GM21367 (cell line): ENCODE results near the gene AP3B1.

Experiments
- ATAC-seq: cut with Tn5 transposase; IDR thresholded peaks from one replicate; pipeline ENCODE4 v1.9.1; 2021; ENCODE audit not compliant: unreplicated experiment

AP3B1 gene

GRCh38 chr5:78006449-78006848, 288.0 kb downstream of the AP3B1 start:
- no peak for ATAC-seq

GRCh38 chr5:78005021-78005785, 289.3 kb downstream of the AP3B1 start:
- no peak for ATAC-seq

DNA sequence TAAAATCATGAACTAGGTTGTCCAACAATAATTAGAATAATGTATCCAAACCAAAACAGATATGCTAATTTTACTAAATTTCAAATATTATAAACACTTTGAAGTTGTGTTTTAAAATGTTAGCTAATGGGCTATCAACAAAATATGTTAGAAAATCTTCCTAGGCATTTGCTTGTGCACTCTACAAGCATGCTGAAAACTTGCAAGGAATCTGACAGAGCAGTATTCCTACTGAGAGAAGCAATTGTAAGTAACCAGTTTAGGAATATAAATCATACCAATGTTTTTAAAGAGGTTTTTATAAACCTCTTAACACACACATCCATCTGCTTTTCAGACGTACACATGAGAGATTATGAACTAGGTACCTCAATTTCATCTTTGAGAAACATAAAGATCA, 289.9 kb downstream of the AP3B1 start:
- no peak for ATAC-seq

DNA sequence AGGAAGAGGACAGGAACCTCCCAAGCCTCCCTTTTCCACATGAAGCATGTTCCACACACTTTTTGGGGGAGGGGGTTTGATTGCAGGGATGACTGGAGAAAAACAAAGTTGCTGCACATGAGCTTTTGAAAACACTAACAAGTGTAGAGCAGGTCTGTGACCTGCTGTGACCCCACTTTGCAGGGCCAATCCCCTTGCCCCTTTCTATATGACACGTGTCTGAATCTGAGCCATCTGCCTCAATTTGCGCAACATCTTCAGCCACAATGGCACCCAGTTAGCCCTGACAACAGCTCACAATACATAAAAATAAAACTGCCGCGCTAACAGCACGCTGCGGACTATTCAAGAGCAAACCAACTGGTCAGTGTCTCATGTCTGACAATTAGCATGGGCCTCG, 290.6 kb downstream of the AP3B1 start:
- no peak for ATAC-seq

- ATAC-seq: no peak
These were observed 291.0 kb downstream of the AP3B1 start for GRCh38 chr5:78003450-78003849.

DNA sequence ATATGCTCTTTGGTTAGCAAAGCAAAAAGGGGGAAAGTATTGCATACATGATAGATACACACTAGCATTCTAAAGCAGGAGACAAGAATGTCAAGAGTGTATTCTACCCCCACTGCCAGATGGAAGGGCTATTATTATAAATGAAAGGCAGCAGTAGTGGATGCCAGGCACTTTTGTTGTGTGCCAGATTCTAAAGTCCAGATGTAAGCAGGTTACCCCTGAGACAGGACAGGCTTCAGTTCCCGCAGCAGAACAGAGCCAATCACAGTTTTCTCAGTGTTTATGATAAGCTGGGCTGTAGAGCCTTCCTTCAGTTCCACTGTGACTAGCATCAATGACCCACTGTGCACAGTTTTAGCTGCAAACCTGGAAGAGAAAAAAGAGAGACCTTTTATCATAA, 291.8 kb downstream of the AP3B1 start:
- no peak for ATAC-seq

GRCh38 chr5:78001197-78001596, 293.3 kb downstream of the AP3B1 start:
- no peak for ATAC-seq

DNA sequence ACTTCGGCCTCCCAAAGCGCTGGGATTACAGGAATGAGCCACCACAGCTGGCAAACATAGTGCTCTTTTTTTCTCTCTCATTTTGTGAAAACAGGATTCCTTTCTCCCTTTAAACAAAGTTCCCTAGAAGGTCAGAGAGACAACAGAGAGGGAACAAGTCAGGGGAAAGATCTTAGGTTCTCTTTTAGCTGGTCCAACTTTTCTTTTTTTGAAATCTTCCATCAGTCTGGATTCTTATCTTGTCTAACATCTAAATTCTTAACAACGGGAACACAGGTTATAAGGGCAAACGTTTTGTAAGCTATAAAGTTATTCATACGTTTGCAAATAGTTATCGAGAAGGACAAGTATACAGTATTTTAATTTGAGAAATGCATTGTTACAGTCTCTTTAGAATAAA, 294.3 kb downstream of the AP3B1 start:
- no peak for ATAC-seq

GRCh38 chr5:77999399-77999798, 295.1 kb downstream of the AP3B1 start:
- no peak for ATAC-seq

GRCh38 chr5:77996943-77997342, 297.6 kb downstream of the AP3B1 start:
- no peak for ATAC-seq

DNA sequence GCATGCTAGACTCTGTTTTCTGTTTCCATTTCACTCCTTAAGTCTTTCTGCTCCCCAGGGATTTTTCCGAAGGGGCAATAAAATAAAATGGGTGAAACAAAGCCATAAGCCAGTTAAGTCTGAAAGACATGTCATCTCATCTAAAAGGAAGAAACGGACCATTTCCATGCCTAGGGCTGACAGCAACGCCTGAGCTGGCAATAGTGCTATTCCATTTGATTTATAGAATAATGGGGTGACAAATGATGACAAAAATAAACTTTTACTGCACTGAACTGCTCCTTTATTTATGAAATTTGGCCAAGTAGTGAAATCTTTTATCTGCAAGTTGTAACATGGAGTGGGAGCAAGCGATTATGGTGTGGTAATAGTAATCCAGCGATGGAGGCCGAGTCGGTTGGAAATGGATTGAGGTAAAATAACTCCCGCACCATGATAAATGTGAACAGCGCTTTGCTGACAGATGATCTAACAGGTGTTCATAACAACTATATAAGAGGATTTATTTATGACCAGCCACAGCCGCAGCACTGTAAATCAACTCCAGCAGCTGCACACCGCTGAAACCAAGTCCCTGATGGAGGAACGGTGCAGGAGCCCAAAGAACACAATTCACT, 298.6 kb downstream of the AP3B1 start:
- ATAC-seq: no peak

DNA sequence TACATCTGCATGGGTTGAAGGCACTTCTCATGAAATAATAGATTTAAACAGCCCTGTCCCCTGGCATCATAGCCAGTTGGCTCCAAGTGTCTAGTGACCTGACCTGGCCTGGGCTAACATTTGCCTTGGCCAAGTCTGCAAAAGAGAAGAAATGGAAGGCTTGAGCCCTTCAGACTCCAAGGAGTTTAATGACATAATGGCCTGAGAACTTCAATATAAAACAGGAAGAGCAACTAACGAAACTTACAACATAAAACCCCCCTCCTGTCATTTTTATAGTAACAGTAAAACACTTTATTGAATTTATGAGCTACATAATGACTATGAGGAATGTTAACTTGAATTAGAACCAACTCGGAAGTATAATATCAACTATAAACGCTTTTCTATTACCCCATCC, 299.6 kb downstream of the AP3B1 start:
- no peak for ATAC-seq

GRCh38 chr5:77993855-77994318, 300.6 kb downstream of the AP3B1 start:
- ATAC-seq: no peak

GRCh38 chr5:77993141-77993854, 301.2 kb downstream of the AP3B1 start:
- ATAC-seq: no peak

DNA sequence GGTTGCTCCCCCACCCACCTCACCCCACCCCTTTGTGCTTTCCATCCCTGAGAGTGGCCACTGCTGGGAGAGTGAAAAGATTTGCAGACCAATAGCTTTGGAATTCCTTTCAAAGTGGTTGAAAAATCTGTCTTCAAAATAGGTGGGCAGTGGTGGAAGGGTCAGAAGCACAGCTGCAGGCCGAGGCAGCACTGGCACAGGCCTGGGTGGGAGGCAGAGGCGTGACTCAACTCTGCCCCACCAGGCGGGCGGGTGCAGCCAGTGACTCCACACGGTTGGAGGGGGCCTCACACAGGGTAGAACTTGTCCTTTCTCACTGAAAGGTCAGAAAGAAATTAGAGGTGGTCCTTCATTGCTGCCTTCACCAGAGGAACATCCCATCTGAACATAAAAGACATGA, 303.4 kb downstream of the AP3B1 start:
- no peak for ATAC-seq

DNA sequence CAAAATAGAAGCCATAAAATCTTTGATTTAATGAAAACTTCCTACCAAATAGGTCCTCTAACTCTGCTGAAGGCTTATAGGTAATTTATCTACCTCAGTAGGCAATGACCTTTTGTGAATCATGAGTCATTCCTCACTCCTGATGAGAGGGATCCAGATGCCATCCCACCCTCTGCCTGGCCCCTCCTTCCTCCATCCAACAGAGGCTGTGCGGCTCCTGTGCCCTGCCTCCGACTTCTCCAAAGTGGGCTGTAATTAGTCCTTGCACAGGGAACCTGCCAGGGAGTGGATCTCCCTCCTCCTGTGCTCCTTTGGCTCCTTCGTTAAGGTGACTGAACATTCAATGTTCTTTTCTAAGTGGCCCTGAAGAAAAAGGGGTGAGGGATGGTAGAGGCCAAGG, 304.5 kb downstream of the AP3B1 start:
- ATAC-seq: no peak

DNA sequence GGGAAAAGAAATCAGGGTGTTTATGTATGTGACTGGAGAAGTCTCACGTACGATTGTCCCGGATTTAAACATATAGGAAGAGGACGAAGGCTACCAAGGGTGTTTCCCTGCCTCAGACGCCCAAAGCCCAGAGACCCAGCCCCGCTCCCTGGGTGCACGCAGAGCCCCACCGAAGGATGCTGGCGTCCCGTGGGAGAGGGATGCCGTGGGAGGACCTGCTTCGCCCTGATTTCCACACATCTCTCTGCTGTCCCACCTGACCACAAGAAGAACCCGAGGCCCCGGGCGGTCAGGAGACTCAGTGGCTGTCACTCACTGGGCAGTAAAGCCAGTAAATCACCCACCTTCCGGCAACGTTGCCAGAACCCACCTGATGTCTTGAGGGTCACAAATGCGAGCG, 306.5 kb downstream of the AP3B1 start:
- no peak for ATAC-seq

DNA sequence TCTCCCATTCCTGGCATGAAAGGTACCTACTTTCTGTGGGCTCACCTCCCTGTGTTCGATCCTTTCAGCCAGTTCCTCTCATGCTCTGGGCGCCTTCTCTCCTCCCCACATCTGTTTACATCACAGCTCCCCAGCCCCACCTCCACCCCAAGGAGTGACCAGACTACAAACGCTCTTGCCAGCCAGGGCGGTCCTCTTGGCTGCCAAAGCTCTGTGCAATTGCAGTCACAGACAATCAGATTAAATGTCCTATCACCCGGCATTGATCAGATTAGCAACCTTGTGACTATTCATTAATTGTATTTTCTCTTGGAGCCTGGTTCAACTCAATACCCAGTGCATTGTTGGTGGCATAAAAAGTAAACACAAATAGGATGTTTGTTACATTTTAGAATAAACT, 307.2 kb downstream of the AP3B1 start:
- no peak for ATAC-seq

GRCh38 chr5:77986261-77986660, 308.2 kb downstream of the AP3B1 start:
- no peak for ATAC-seq

DNA sequence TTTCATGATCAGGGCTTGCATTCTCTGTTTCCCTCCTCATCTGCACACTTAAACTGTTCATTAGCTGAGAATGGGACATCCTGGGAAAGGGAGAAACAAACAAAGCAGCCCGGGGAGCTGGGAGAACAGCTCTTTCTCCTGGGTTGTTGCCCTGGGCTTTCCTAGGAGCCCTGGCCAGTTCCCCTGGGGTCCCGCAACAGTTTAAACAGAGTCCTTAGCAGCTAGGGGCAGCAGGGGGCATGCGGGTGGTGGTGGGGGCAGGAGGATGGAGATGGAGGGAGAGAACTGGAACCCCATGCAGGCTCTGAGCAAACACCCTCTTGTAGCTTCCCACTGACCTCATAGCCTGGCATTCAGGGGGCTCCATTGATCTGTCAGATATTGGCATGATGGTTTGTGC, 309.3 kb downstream of the AP3B1 start:
- no peak for ATAC-seq

DNA sequence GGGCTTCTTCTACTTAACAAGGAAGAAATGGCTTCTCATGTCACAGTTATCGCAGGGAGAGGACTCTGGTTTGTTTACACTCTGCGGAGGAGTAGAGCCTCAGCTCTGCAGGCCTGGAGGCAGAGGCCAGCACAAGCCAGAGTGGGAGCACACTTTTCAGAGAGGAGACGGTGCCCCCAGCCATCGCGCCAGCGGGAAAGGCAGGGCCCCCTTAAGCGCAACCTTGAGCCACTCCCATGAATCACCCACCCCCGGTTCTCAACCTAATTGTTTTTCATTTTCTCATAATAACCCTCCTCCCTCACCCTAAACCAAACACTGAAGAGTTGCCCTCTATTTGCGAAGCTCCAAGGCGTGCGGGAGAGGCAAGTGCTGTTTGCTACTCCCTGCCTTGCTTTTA, 309.9 kb downstream of the AP3B1 start:
- ATAC-seq: no peak
